ENCODE measurements around the gene RIPPLY1.
A peak's percentile ranks its signal among the peaks of the same experiment; 100 is the strongest.
"Not testable (repeated sequence)": the region's sequence is repeated elsewhere in the genome, so short reads cannot be mapped to it uniquely, and the experiment has no call there.

Gene RIPPLY1

DNA sequence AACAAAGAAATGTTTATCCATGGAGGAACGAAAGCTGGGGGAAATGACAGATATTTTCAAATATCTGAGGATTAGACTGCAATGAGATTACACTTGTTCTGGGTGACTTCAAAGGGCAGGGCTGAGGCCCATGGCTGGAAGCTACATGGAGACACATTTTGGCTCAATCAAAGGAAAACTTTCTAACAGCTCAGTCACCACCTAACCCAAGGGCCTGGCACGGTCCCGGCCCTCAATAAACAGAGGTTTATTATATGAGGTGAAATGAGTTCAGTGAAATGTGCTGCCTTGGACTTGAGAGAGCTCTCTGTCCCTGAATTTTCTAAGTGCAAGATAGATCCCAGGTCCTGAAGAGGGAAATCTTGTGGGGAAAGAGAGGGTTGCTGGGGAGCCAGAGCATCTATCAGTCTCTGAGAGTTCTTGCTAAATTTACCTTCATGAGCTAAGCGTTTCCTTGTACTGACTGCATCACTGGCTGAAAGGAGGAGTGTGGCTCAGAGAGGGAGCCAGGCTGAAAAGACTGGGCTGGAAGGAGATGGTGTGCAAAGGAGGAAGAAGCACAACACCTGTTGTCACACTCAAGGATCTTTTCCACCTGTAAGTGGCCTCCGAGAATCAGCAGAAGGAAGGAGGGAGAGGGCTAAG is 2.0 kb upstream of the RIPPLY1 start:
- no peak for DNase-seq

DNA sequence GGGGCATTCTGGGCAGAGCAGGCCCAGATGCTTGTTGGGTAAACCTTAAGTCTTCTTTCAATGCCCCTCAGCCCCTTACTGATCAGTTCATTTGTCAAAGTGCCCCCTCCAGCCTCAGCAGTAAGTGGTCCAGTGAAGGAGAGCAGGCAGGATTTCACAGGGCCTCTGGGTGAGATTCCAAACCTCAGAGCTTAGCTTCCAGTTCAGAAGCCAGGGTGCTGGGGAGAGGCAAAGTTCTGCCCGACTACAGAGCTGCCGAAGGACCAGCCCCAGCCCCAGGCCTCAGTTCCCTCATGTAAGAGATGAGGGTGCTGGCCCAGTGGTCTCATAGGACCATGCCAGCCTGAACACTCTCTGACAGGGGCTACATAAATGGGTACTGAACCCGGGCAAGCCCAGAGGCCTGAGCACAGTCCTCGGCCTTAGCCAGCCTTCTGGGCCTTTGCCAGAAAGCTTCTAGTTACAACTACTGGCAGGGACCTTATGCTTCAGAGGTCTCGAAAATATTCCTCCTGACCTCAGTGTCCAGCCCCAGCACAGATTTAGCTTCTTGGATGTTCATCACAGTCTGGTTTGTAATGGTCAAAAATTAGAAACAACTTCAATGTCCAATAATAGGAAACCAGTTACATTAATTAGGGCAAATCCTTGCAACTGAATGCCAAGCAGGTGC is 851 bp upstream of the RIPPLY1 start:
- DNase-seq, result no peak

DNA sequence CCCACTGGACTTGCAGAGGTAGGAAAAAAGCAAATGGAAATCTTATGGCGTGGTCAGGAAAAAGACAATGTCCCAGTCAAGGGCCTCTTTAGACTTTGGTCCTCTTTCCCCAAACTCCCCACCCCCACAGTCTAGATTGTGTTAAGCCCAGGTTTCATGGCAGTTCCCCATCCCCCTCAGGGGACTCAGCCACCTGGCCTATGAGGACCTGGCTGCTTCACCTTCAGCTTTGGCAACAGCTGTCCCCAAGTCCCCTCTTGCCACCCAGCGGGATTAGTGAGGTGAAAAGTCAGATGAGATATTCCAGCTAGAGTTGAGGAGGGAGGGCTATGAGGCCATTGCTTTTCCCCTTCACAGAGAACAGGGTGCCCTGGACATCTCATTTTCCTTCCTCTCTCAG is 457 bp downstream of the RIPPLY1 start:
- DNase-seq, result no peak

DNA sequence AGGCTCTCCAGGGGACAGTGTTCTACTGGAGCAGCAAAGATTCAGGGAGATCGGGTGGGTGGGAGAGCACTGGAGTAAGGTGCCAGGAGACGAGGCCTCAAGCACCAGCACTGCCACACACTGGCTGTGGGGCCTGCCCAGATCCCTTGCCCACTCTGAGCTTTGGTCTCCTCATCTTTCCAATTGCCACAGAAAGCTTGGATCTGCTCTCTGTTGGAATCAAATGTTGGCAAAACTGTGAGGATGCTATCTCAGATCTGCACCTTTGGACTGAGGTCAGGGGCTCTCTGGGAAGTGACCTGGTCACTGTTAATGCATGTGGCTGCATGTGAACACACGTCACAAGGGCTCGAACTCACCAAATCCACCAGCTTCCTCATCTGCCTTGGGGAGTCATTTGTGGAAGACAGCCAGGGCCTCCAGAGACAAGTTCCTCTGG is 1.3 kb downstream of the RIPPLY1 start:
- no peak for DNase-seq

DNA sequence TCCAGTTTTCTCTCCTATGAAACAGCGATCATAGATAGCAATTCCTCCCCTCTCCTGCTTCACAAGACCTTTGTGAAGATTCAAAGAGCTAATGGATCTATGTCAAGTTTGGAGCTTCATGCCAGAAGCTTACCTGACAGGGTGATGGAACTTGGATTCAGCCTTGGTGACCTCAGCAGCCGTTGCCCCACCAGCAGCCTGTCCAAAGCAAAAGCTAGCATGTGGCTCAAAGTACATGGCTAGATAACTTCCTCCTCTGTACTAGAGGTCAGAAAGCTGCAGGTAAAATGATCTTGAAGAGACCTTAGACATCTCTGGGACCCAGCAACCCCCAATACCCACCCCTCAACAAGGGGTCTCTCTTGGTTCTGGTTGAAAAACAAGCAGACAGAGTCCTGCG is 1.8 kb downstream of the RIPPLY1 start:
- DNase-seq, result no peak

DNA sequence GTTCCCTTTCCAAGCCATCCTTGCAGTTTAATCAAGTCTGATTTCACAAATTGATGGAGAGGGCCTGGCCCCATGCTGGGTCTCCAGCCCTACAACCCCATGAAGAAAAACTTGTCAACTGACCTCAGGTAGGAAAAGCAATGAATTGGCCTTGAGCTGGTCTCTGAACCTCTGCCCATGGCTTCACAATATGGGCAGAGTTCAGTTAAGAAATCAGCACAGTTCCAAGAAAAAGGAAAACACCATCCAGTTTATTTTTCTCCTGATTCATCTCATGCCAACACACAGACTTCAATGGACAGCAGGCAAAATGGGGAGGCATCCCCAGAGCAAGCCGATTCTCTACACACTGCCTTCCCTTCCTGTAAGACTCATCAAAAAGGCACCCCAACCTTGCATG is 3.3 kb downstream of the RIPPLY1 start:
- DNase-seq, result no peak

DNA sequence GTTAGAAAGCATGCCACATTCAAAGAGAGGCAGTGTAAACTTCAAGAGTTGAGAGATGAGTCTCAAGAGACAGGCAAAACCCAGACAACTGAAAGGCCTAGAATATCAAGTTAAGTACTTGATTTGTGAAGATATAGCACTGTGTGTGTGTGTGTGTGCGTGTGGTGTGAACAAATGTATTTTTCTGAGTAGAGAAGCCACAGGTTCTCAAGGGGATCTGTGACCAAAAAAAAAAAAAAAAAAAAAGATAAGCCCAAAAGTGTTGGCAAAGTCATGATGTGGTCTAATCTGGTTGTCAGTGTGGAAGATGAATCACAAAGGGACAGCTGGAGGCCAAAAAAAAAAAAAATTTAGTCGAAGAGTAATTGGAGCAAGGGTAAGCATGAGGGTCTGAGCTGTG is 3.9 kb downstream of the RIPPLY1 start:
- no peak for DNase-seq

DNA sequence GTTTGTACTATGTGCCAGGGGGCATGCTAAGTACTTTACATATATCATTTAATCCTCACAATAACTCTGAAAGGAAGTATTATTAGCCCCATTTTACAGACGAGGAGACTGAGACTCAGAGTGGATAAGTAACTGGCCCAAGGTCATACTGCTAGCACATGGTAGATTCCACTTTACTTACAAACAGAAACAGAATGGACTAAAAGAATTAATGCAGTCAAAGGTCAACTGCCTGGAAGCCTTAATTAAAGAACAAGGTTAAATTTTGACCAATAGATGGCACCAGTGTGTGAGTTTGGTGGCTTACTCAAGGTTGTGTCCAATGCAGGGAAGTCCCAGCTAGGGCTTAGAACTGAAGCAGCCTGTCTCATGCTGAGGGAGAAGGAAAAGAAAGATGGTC is 4.7 kb downstream of the RIPPLY1 start:
- DNase-seq, result no peak

DNA sequence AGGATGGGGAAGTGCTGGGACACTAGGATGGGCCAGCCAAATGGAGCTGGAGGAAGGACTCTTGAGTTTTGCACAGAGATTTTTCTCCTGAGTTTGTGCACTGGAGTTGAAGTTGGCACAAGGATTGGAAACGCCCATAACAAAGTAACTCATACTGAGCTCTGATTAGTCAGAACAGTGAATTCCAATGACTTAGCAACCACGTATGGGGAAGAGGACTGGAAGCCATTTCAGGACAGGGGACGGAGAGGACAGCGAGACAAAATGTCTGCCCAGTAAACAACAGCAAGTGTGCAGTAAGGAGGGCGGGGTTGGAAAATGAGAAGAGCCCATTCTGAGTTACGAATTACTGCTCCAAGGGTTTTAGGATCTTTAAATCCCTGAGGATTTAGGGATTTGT is 5.9 kb downstream of the RIPPLY1 start:
- DNase-seq, result peak; percentile 44

DNA sequence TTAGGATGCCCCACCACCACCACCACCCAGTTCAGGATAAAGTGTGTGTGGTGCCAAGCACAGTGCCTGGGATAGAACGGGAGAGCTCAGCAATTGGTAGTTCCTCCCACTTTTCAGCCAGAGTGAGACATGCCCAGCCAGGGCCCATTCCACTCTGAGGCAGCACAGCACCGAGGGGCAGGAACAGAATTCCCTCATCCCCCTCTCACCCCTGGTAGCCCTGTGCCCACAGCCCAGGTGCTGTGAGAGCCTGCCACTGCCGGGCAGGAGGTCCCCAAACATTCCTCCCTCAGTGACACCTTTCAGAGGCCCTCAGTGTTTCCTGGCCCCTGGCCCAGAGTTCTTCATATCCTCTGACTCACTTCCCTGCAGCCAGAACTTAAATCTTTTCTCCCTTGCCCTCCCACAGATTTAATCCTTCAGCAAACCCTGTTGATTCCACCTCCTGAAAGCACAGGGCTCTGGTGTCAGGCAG is 8.1 kb downstream of the RIPPLY1 start:
- DNase-seq, result no peak

DNA sequence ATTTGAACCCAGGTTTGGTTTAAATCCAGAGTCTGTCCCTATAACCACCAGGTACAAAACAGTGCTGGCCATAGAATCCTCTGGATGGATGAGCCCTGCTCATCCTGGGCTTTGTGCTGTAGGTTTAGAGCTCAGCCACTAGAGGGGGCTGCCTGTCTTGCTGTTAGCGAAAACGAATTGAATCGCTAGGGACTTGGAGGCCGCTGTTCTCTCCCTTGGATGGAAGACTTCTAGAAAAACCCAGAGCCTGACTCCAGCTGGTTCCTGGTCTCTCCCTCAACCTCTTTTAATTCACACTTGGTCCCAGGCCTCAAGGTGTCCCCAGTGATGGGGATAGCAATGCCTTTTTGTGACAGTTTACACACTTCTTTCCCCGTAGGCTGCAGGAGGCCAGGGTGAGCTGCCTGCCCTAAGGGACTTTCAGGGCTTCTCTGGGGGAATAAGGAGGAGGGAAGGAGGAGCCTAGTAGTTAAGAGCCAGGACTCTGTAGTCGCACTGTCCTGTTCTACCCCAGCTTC is 8.7 kb downstream of the RIPPLY1 start:
- DNase-seq, result no peak

DNA sequence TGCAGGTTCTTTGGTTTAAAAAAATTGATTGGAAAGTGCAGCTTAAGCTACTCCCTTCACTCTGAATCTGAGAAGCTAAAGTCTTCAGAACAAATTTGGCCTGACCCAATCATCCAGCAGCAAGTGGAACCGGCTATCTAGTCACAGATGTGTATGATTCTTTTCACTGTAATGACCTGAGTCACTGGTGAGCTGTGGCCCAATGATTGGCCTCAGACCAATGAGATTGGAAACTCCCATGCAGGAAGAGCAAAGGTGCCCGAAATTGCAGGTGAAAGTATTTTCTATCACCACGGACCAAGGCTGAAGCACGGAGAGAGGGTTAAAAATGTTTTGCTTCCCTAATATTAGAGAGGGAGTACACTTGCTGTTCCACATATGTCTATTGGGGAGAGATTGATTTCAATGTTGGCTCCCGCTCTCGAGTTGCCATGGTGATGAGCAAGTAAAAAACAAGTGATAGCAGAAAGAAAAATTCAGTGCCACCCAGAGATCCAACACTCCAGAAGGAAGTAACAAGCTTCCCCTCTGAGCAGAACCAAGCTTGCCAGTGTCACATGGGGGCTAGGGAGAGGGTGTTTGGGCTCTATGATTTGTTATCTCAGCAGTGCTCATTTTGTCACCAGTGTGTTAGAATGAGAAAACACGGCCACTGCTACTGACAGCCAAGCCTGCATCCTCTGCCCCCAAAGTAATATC is 11.2 kb downstream of the RIPPLY1 start:
- DNase-seq, result no peak

DNA sequence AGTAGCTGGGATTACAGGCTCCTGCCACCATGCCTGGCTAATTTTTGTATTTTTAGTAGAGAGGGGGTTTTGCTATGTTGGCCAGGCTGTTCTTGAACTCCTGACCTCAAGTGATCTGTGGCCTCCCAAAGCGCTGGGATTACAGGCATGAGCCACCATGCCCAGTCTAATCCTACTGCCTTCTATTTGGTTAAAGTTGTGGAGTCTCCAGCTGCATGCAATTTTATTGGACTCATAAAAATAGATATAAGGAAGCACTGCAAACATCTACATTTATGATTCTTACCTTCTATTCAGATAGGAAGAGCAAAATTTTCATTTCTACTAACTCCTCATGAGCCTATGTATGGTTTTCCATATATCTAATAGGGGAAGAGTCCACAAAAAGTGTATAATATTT is 13.7 kb downstream of the RIPPLY1 start:
- no peak for DNase-seq

DNA sequence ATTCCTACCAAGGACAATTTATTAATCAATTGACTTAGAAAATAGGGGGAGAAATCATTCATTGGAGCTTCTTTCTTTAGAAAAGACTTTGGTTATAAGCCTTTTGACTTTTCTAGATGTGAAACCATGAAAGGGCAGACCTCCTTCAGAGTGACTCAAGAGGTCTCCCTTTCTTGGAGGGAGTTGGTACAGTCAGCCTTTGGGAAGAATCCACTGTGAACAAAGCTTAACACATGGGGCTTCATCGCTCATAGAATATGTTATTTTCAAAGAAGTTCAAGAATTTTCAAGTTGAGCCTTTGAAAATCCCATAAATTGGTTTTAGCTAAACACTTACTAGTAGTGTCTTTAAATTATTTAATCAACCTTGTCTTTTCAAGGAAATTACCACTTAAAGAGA is 28.0 kb downstream of the RIPPLY1 start:
- no peak for DNase-seq

DNA sequence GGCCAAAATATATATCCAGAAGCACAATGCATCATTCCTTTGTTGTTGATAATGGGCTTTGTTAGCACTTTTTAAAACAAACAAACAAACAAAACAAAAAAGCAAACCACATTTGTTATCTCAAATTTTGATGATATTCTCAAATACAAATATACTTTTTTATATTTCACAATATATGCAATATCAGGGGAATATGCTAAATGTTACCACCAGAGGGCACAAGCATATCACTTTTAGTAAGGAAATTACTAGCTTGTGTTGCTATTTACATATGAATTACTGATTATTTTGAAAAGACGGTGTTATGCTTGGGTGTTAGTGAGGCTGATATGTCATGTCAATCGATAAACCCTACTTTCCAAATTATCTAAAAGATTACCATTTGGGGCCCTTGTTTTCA is 29.1 kb downstream of the RIPPLY1 start:
- no peak for DNase-seq

DNA sequence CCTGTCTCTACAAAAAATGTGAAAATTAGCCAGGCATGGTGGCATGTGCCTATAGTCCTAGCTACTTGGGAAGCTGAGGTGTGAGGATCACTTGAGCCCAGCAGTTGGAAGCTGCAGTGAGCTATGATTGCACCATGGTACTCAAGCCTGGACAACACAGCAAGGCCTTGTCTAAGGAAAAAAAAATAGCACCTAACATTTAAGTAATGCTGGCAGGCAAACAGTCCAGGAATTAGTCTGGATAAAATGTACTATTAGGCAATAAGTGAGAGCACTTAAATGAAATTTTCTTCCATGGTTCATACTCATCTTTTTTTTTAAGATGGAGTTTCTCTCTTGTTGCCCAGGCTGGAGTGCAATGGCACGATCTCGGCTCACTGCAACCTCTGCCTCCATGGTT is 30.3 kb downstream of the RIPPLY1 start:
- not testable (repeated sequence) for DNase-seq

DNA sequence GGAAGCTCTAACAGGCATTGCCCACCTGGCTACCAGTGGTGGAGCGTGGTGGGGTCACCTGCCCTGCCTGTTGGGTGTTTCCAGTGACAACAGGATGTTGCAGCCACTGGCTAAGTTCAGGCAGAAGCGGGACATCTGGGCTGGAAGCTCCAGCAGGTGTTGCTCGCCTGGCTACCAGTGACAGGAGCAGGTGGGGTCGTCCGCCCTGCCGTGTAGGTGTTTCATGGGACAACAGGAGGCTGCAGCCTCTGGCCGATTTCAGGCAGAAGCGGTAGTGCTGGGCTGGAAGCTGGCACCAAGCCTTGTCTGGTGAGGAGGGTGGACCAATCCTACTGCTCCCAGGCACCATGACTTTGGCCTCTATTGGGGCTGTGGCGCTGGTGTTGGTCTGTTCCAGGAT is 39.4 kb downstream of the RIPPLY1 start:
- DNase-seq, result no peak

DNA sequence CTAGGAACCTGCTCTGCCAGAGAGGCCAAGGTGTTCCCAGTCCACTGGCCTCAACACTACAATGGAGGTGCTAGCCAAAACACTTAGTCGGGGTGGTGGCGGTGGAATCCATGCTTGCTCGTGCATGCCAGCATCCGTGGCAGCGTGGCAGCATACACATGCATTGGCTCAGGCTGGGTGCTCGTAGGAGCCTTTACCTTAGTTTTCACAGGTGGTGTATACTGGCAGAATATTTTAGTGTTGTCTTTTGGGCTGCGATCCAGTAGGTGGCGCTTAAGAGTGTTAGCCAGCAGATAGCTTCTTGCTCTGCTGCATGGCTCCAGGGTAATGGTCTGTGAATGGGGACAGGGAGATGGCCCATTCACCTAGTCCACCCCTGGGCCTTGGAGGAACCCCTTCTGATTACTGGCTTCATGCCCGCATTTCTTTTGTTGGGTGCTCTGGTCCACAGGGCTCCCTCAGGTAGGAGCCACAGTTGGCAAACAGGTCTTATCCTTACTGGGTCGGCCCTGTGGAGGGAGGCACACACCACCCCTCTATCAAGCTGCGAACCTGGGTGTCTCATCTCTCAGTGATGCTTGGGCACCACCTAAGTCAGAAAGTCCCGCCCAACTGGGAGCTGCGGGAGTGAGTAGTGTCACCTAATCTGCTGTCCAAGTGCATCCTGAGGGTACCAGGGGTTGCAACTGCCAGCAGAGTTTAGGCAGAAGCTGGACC is 40.0 kb downstream of the RIPPLY1 start:
- no peak for DNase-seq

All from NCI-H524 treated with DMSO at 0.1 percent for 48 hours (cell line).